Measurements from ENCODE around the gene MSANTD1.

- no peak for TF ChIP-seq EZH2phosphoT487 (IDR thresholded peaks at IDR 0.05; ENCODE audit: low read depth)
- no peak for TF ChIP-seq CTCF (IDR thresholded peaks at IDR 0.05; ENCODE audit: low read depth, low read length)
Measured at GRCh38 chr4:3287972-3288570, 39.1 kb downstream of the MSANTD1 start.
